HG02938 (cell line): Measurements from ENCODE around the gene CCDC170.
"Not testable (repeated sequence)": the region's sequence is repeated elsewhere in the genome, so short reads cannot be mapped to it uniquely, and the experiment has no call there.

Experiments
- ATAC-seq: cut with Tn5 transposase; IDR thresholded peaks from one replicate; pipeline ENCODE4 v1.9.1; 2021; ENCODE audit warnings: mild to moderate bottlenecking, moderate library complexity; ENCODE audit not compliant: unreplicated experiment

Gene CCDC170

GRCh38 chr6:151493804-151494234 lies at the start of gene CCDC170:
Gene CCDC170, plus strand, starts transcription at chr6:151494017. Its CDS starts 112 bp downstream, at chr6:151494129.
- ATAC-seq, result no peak

- ATAC-seq, result no peak
Measured at GRCh38 chr6:151445482-151445881, 48.3 kb upstream of the CCDC170 start.

DNA sequence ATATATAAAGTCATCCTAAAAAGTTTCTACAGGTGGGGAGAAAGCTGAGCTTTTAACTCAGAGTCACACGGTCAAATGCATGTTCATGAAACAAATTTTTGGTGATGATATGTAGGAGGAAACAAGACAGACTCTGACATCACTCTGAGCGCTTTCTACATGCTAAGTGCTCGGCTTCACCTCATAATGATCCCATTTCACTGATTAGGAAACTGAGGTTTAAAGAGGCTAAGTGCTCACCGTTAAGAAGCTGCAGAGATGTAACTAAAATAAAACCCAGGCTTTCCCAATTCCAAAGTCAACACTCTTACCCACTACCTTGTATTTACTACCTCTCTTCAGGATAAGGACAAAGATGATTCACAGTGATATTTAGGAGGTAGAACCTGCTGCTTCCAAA lies 46.6 kb upstream of the CCDC170 start:
- ATAC-seq, result no peak

DNA sequence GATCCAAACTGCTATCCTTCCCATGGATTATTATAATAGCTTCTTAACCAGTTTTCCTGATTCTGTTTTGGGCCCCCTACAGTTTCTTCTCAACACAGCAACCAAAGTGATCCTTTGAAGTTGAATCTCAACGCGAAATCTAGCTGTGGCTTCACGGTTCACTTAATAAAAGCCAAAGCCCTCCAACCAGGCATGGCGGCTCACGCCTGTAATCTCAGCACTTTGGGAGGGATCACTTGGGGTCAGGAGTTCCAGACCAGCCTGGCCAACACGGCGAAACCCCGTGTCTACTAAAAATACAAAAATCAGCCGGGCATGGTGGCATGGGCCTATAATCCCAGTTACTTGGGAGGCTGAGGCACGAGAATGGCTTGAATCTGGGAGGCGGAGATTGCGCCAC lies 45.2 kb upstream of the CCDC170 start:
- ATAC-seq, result no peak

DNA sequence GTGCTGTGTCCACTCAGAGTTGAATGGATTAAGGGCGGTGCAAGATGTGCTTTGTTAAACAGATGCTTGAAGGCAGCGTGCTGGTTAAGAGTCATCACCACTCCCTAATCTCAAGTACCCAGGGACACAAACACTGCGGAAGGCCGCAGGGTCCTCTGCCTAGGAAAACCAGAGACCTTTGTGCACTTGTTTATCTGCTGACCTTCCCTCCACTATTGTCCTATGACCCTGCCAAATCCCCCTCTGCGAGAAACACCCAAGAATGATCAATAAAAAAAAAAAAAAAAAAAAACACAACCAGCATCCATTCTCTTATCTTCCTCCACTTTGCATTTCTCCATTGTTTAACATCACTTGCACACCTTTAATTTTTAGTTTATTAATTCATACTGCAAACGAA lies 42.9 kb upstream of the CCDC170 start:
- not testable (repeated sequence) for ATAC-seq

- ATAC-seq, result peak; percentile 41
Measured at GRCh38 chr6:151451417-151451949, 42.3 kb upstream of the CCDC170 start.

GRCh38 chr6:151451950-151452749 lies 41.7 kb upstream of the CCDC170 start, which contains the start of gene RMND1:
Gene RMND1, minus strand, starts transcription at chr6:151452126. Its CDS starts 6,315 bp downstream, at chr6:151445811.
- ATAC-seq, result peak; percentile 96

GRCh38 chr6:151452750-151453427 lies 40.9 kb upstream of the CCDC170 start:
- peak; percentile 1 for ATAC-seq

DNA sequence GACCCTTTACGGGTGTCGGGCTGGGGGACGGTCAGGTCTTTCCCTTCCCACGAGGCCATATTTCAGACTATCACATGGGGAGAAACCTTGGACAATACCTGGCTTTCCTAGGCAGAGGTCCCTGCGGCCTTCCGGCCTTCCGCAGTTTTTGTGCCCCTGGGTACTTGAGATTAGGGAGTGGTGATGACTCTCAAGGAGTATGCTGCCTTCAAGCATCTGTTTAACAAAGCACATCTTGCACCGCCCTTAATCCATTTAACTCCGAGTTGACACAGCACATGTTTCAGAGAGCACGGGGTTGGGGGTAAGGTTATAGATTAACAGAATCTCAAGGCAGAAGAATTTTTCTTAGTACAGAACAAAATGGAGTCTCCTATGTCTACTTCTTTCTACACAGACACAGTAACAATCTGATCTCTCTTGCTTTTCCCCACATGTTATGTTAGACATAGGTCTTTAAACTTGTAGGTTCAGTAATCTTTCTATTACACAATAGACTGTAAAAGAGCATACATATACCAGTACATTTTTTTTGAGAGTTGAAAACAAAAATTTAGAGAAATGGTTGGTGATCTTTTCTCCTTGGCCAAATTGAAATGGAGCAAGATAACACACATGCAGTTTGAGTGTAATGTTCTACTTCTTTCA lies 37.9 kb upstream of the CCDC170 start:
- not testable (repeated sequence) for ATAC-seq

- ATAC-seq, result no peak
Measured at GRCh38 chr6:151461673-151462072, 32.1 kb upstream of the CCDC170 start.

GRCh38 chr6:151464702-151465101 lies 29.1 kb upstream of the CCDC170 start:
- no peak for ATAC-seq

DNA sequence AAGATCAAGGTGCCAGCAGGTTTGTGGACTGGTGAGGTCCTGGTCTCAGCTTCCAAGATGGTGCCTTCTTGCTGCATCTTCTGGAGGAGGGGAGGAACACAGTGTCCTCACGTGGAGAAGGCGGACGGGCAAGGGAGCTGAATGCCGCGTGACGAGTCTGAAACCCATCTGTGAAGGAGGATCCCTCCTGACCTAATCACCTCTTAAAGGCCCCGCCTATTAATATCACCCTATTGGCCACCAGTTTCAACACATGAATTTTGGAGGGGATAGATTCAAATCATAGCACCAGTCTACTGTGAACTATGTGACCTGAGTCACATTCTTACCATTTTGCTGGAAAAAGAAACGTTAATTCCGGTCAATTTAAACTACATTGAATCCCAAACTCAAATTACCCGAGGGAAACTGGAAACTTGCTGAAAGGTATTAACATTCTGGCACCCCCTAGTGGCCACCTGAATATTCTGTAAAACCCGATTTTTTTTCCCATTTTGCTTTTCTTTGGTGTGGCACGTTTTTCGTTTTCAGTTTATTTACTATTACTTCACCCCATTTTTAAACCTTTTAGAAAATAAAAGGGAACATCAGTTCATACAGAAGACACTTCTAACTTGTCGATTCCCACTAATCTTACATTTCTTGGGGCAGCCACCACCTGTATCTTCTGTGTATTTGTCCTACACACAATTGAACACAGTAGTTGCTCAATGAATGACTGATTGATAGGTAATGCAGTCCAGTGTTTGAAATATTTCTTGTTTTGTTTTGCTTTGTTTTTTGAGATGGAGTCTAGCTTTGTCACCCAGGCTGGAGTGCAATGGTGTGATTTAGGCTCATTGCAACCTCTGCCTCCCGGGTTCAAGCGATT lies 17.9 kb upstream of the CCDC170 start:
- peak; percentile 43 for ATAC-seq

GRCh38 chr6:151477726-151478125 lies 16.1 kb upstream of the CCDC170 start:
- no peak for ATAC-seq

GRCh38 chr6:151478670-151479069 lies 15.1 kb upstream of the CCDC170 start:
- no peak for ATAC-seq

DNA sequence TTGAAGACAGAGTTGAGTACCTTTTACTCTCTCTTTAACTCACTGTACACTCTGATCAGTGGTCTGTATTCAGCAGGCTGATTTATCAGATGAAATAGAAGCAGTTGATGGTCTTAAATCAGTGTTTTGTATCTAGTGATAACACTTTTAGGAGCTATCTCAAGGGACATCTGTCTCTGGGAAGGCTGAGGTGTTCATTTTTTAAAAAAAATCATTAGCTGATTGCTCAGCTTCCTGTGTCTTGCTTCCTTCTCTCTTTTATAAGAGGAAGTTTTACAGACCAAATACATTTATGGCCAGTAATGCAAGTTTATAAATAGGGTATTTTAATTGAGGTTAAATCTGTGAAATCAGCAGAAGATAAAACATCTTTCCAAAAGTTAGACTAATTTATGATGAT lies 12.0 kb upstream of the CCDC170 start:
- no peak for ATAC-seq

- no peak for ATAC-seq
Measured at GRCh38 chr6:151482290-151482689, 11.5 kb upstream of the CCDC170 start.

DNA sequence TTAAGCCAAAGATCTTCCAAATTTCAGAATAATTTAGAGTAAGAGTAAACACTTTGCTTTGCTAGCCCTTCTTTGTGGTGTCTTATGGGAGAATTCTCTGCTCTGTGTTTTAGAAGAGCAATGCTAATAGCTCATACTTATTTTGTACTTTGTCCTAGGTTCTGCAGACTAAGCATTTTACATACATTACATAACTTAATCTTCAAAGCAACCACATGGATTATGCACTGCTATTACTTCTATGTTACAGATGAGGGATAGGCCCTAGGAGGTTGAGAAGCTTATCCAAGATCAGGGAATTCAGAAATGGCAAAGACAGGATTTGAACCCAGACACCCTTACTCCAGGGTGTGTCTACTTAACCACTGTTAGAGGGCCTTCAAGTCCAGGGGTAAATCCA lies 9.8 kb upstream of the CCDC170 start:
- ATAC-seq, result no peak

GRCh38 chr6:151488226-151488625 lies 5.6 kb upstream of the CCDC170 start:
- no peak for ATAC-seq

DNA sequence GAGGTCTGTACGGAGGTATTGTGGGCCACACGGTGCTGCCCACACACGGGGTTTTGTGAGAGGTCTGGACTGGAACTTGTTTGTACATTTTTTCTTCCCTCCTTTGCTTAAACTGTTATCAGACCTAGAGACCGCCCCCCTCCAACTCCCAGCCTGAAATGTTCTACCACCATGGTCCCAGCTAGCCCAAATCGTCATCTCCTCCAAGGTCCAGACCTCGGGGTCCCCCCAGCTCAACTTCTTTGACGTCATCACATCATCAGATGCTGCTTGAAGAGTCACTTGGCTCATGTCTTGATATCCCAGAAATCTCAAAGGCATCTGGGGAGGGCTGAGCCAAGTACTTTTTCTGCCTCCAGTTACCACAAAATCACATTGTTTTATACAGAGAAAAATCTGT lies 2.8 kb upstream of the CCDC170 start:
- ATAC-seq, result no peak

DNA sequence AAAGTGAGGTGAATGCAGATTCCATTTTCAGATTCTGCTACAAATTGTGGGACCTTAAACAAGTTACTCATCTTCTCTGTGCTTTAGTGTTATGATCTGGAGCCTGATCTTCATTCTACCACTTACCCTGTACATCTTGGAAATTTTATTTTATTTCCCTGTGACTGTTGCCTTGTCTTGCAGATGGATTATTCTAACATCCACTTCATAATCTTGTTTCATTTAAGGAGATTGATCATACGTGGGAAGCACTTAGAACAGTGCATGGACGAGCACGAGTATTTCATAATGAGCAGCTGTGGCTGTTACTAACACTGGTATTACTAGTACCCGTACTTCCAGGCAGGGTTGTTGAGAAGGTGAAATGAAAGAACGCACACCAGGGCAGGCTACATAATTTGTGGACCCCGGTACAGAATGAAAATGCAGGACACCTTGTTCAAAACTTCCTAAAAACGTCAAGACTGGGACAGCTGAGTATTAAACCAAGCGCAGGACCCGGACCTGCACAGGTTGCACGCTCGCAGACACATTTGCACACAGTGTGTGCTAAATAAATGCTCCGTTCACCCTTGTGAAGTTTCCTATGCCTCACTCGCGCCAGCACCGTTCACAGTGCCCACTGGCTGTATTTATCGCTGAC lies 535 bp upstream of the CCDC170 start:
- ATAC-seq, result no peak
